NCI-H748 (cell line): ENCODE data around the gene MXD4.

ENCODE experiments used
- DNase-seq: peaks from one replicate; lab custom pipeline; 2025; ENCODE audit not compliant: unreplicated experiment; lab: John Stamatoyannopoulos, UW

The MXD4 gene

DNA sequence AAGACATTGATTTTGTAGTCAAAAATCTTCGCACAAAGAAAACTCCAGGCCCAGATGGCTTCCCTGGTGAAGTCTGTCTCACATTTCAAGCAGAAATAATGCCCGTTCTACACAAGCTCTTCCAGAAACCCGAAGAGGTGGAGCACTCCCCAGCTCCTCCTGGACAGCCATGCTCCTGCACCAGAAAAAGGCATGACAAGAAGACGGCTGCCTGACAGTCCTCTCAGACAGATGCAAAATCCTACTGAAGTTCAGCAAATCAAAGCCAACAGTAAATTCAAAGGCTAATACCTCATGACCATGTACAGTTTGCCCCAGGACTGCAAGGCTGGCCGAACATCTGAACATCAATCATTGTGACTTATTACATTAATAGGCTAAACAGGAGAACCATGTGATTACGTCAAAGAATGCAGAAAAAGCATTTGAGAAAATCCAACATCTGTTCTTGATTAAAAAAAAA, 30.8 kb upstream of the MXD4 start:
- DNase-seq: no peak

DNA sequence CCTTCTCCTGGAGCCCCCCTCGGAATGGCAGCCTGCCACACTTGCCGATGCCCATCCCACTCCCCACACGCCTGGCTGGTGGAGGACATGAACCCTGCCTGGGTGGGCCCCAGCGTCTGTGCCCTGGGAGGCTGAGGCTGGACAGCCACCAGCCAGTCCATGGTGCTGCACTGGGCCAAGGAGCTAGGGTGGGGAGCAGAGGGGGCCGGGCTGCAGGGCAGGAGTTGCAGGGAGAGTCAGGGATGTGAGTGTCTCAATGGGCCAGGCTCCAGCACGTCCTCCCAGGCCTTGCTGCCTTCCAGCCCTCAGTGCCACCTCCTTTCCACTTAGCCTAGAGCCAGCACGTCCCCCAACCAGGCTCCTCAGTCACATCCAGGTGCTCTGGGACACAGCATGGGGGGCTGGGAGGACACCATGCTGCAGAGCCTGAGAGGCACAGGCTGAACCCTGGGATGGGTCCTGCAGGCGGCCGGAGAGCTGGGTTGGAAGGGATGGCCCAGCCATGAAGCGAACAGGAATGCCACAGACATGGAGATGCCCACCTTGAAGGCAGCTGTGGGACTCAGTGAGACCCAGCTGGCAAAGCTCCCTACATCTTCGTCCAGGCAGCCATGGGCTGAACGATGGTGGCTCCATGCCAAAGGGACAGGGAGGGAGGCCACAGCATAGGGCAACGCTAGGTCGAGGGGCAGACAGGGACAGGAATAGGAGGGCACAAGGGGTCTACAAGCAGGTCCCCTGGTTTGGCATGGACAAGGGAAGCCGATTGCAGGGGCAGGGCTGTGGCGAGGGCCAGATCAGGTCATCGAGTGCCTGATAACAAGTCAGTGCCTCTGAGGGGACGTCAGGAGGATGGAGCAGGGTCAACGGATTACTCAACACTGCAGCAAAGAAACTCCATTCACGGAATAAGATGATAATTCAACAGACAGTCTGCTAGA, 30.1 kb upstream of the MXD4 start:
- no peak for DNase-seq

DNA sequence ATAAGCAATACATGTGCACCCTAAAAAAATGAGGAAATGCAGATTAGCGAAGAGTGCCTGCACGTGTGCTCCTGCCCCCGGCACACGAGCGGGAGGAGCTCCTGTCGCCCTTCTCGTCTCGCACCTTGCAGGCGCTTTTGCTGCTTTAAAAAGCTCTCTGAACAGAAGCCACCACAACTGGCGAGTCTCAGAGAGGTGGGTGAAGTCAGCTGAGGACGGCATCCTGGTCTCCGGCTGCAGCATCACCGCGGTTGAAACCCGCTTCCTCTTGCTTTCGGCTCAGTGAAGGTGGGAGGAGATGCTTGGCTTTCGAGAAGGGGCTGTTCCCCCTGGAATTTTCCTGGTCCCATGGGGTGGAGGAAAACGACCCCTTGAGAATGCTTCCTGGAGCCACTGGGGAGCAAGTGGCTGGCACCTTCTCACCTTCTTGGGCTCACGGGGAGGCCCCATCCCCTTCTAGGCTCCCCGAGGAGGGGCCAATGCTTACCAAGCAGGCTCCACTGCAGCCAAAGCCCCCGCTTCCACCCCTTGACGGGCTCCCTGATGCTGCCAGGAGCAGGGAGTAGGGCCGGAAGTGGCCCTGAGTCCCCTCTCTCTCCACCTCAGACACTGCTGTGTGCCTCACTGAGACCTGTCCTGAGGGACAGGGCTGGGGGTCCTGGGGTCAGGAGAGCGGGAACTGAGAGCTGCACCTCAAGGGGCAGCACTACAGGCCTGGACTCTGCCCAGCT, 29.2 kb upstream of the MXD4 start:
- DNase-seq: no peak

DNA sequence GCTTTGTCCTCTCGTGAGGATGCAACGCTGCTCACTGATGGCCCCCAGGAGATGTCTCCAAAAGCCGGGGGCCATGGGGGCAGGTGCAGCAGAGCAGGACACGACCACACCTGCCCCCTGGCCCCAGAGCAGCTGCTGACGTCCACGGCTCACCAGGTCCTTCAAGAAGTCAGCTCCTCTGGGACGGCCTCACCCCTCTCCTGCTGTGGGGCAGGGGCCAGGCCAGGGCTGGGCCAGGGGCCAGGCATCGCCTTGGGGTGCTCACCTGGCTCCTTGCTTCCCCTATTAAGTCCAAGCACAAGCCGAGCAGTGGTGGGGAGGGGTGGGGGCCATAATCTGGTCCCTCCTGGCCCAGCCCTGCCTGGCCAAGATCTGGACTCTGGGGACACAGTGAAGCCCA, 28.6 kb upstream of the MXD4 start:
- no peak for DNase-seq

DNA sequence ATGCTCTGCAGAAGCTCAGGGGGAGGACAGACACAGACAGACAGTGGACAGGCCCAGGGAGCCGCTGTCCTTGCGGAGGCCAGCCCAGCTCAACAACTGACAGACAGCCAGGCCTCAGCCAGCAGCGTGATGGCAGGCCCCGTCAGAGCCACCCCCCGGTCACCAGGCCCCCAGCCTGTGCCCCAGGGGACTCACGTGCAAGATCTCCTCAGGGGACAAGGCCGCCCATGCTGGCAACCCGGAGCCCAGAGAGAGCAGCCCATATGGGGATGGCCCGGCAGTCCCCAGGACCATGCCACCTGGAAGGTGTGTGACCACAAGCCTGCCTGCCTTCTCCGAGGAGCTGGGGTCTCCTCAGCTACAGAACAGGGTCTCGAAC, 28.0 kb upstream of the MXD4 start:
- DNase-seq: no peak

DNA sequence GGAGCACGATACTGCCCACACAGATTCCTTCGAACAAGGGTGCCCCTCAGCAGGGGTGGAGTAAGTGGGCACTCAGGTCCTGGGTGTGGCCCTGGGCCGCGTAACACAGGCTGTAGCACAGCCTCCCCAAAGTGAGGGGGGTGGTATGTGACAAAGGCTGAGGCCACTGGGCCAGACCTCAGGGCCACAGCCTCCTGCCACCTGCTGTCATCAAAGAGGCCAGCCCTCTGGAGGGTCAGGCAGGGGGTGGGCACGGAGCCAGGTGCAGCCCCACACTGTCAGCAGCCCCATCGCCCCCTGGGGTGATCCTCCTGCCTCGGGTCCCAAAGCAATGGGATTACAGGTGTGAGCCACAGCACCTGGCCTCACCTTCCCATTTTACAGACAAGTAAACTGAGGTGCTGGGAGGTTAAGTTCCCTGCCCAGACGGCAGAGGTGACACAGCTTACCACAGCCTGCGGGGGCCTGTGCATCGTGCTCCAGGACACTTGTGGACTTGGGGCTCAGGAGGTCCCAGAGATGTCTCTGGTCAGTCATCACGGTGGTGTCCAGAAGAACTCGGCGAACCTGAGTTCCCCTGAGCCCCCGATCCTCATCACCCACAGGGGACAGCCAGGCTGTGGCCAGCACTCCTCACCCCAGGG, 27.5 kb upstream of the MXD4 start:
- DNase-seq: no peak

DNA sequence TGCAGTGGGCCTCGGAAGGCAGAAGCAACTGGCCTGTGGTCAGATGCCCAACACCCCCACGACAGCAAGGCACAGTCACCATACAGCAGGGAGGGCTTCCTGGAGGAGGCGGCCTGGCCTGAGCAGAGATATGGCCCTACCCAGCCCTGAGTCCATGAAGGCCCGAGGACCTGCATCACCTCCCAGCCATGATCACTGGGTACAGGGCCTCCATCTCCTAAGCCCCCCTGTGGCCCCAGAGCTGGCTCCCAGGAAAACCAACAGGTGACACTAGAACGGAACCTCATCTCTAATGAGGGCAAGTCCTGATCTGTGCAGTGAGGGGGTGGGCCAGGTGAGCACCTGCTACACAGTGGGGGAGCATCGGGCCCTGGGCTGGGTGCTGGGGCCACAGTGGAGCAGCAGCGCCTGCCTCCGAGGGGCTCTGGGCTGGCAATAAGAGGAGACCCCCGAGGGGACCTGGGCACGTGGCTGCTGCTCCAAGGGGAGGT, 26.2 kb upstream of the MXD4 start:
- no peak for DNase-seq

DNA sequence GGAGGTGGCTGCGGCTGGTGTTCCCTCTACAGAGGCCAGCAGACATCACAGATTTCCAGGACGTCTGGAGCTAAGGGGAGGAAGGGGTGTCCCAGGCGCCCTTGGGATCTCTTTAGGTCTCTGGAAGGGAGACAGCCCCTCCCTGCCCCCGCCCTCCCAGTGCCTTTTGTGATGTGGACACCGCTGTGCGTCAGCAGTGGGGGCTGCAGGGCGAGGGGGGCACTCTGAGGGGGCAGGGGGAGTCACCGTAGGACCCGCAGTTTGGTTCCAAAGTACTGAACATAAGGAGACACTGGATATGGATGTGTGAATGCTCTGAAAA, 25.6 kb upstream of the MXD4 start:
- DNase-seq: no peak

DNA sequence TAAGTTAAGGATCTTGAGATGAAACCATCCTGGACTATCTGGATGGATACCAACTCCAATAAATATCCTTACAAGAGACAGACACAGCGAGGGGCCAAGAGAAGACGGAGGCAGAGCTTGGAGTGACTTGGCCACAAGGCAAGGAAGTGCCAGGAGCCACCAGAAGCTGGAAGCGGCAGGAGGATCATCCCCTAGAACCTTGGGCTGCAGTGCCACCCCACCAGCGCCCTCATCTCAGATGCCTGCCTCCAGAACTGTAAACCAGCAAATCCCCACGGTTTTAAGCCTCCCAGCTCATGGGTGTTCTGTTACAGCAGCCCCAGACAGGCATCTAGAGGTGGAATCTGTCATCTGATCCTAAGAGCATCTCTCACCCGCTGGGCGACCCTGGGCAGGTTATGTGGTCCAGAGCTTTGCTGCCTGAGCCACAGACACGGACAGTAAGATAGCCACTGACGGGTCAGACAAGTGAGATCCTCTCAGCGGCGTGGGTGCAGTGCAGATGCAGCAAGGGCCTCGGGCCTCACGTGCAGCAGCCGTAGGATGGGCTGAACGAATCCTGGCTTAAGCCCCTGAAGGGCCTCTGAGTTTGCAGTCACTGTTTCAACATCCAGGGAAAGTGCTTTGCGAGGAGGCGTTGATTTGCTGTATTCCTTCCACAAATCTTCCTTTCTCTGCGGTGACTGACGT, 25.1 kb upstream of the MXD4 start:
- no peak for DNase-seq

DNA sequence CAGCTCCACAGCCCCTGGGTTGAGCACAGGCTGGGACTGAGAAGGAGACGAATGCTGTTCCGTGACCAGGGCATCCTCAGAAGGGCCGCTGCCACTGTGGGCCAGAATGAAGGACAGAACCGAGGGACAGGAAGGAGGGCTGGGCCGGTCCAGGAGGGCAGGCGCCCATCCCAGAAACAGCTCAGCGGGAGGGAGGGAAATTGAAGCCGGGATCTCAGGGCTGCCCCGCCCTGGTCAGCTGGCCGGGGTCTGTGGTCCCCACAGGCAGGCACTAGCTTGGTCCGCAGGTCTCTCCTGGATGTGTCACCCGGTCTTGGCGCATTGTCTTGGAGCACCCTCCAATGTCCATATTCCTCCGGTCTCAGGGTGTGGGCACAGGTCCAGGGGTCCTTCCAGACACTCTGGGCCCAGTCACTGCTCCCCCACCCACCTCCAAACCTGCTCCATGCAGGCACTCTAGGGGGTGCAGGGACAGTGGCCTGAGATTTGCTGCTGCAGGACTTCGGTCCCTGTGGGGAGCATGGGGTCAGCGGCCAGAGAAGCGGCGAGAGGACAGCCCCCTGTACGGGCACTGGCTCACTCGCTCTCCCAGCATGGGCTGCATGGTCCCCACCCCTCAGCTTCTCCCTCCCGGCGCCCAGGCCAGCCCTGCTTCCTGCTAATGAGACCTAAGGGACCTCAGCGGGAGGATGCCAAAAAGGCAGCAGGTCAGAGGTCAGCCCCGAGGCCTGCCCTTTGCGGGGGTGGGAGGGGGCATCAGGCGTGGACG, 23.9 kb upstream of the MXD4 start:
- DNase-seq: no peak

DNA sequence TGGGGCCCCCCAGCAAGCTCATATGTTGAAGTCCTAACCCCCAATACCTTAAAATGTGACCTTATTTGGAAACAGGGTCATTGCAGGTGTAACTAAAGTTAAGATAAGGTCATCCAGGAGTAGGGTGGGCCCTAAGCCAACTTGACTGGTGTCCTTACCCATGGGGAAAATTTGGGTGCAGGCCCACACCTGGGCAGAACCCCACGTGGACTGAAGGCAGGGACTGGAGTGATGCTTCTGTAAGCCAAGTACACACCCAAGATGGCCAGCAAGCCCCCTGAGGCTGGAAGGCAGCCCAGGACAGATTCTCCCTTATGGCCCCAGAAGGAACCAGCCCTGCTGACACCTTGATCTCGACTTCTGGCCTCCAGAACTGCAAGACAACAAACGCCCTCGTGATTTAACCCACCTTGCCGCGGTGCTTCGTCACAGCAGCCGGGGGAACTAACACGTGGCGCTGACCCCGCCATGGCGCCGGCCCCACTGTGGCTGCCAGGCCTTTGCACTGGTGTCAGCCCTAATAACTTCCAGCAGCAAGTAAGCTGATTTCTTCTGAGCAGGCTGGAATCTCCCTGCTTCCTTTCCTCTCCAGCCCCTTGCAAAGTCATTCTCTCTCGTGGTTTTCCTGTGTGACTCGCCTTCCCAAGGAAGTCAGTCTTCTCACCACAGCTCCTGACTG, 23.2 kb upstream of the MXD4 start:
- DNase-seq: no peak

DNA sequence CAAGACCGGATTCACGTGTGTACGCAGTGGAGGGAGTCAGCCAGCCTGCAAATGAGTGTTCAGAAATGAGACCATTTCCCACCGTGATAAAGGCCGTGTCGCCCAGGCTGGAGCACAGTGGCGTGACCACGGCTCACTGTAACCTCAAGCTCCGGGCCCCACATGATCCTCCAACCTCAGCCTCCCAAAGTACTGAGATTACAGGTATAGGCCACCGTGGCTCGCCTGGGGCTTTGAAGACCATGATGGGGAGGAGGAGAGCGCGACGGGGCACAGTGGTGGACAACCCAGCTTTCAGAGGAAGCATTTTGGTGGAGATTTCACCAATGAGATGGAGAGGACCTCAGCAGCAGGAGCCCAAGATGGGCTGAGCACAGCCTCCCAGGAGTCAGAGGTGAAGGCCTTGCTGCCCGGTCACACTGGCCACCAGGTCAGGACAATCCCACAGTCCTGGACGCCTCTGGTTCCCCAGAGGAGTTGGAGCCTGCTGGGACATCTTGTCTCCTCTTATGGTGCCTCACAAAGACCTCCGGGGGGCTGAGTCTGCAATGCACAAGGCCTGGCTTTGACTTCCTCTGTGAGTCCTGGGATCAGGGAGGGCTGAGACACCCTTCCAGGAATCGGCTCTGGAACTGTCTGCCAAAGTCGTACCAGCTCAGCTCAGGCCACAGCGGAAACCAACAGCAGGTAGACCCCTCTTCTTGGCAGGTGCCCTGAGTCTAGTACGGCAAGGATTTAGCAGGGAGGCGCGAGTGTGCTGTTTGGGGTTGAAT, 22.4 kb upstream of the MXD4 start:
- no peak for DNase-seq

DNA sequence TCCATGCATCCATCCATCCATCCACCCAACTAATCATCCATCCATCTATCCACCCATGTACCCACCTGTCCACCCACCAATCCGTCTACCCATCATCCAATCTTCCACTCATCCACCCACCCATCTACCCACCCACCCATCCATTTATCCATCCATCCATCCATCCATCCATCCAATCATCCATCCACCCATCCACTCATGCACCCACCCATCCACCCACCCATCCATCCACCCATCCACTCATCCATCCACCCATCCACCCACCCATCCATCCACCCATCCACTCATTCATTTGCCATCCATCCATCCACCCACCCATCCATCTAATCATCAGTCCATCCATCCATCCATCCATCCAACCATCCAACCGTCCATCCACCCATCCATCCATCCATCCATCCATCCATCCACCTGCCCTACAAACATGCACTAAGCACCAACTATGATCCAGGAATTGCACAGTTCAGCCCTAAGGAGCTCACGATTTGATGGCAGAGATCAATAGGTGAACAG, 21.3 kb upstream of the MXD4 start:
- no peak for DNase-seq

DNA sequence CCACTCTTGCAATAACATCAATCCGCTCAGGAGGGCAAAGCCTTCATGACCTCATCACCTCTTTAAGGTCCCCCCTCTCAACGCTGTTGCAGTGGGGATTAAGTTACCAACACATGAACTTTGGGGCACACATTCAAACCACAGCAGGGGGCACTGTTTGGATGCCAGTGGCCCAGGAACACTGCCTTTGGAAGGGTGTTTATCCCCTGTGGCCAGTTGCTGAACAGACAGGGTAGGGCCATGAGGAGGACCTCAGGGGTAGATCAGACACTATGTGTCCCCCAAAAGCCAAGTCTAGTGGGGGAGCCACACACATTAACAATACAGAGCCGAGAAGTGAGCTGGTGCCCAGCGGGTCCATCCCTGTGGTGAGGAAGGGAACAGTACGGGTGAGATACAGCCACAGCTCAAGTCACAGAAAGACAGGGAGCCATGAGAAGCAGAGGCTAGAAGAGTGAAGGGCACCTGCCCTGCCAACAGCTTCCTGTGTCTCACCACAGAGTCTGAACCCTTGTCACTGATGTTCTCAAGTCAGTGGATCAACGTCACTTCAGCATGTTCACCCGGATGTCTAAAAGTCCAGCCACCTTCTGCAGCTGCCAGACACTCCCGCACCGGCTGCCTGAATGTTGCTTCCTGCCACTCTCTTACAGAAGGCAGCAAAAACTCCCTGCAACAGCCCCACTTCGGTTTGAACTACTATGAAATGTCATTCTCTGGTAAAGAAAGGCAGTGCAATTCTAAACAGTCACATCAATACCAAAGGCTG, 19.9 kb upstream of the MXD4 start:
- DNase-seq: no peak

DNA sequence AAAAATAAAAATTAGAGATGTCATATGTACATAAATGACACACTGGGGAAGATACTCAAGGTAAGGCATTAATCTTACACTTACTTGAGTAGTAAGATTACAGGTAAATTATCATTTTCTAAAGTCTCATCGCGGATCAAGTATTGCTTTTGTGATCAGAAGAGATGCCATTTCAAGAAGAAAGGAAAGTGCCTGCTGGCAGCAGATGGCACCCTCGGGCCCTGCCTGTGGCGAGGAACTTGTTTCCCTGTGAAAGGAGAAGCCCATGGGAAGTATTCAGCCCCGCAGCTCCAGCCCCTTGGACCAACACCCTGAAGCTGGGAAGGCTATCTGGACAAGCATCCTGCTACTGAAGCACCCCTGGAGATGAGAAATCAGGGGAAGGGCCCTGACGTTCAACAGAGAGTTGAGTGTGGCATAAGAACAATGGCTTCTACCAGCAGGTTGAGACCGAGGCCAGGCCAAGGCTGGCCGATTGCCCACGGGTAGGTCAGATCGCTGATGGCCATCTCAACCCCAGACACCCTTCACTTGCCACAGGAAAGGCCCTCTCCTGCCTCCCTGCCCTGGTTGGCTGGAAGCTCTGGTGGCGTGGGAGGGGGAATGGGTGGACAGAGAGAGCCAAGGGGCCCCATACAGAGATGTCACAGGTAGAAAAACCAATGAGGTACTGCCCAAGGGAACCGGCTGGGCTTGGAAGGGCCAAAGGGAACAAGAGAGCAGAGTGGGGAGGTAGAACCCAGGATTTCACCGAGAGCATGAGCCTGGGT, 18.8 kb upstream of the MXD4 start:
- DNase-seq: no peak

DNA sequence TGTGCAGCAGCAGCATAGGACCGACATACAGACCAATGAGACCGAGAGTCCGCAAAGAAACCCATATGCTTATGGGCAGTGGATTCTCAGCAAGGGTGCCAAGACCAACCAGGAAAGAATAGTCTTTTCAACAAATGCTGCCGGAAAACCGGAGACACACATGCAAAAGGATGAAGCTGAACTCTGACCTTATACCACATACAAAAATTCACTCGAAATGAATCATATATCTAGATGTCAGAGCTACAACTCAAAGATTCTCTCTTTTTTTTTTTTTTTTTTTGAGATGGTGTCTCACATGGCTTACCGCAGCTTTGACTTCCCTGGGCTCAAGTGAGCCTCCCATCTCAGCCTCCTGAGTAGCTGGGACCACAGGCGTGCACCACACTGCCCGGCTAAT, 16.0 kb upstream of the MXD4 start:
- DNase-seq: no peak

DNA sequence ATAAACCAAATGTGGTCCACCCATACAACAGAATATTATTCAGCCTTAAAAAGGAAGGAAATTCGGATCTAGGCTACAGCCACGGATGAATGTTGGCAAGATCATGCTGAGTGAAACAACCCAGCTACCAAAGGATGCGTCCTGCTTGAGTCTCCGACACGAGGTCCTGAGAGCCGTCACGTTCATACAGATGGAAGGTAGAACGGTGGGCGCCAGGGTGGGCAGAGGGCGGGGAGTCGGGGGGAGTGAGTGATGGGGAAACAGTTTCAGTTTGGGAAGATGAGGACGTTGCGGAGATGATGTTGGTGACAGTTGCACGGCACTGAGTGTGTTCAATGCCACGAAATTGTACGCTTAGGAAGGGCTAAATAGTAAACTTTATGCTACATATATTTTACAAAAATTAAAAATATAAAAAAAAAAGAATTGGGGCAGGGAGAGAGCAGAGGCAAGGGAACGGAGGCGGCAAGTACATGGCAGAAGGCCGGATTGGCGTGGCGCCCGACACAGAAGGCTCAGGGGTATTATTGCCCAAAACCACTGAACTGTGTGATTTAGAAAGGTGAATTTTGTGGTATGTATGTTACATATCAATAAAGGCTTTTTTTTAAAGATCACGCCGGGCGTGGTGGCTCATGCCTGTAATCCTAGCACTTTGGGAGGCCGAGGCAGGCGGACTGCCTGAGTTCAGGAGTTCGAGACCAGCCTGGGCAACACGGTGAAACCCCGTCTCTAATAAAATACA, 14.8 kb upstream of the MXD4 start:
- no peak for DNase-seq
